Pancreas (tissue), 10 donors: ENCODE measurements around the gene EXOC8. TPM values are rescaled to one million over a fixed set of nuclear protein-coding genes. Genes with fewer than 3 reads are reported as not detected.
A peak's percentile ranks its signal among the peaks of the same experiment; 100 is the strongest.

Experiments used
- ATAC-seq, 4 donors: fragments of 200-7000 bp; cut with Tn5 transposase; one replicate each; pipeline versions ENCODE4 v1.8.0 to v1.9.1; 2020; ENCODE audit warnings: mild to moderate bottlenecking in 4 of 4, moderate library complexity in 4 of 4
- DNase-seq, 6 donors: peaks; one replicate each; pipeline ENCODE4 v3.0.0-alpha.2; 2020
- FAIRE-seq: peaks from 2 replicates; lab custom pipeline; 2012; peaks lifted over from hg19 to GRCh38; lab: Jason Lieb, UNC
- H3K27ac ChIP-seq, 4 donors: fragments of 200-600 bp; sonication (generic); 1 replicate in 3 of 4; 2 replicates in 1 of 4; pipeline versions ENCODE4 v1.5.0 to v1.8.0; 2020
- H3K27me3 ChIP-seq, 4 donors: fragments of 200-600 bp; one replicate each; pipeline ENCODE4 v1.8.0; 2021
- H3K36me3 ChIP-seq, 3 donors: fragments of 200-600 bp; sonication (generic) in 1 of 3; one replicate each; pipeline versions ENCODE4 v1.5.0 to v1.8.0; 2020 to 2021
- H3K4me1 ChIP-seq, 3 donors: fragments of 200-600 bp; one replicate each; pipeline ENCODE4 v1.8.0; 2021
- H3K4me3 ChIP-seq, 4 donors: fragments of 200-600 bp; sonication (generic) in 2 of 4; one replicate each; pipeline versions ENCODE4 v1.5.0 to v1.8.0; 2020 to 2021
- H3K9me3 ChIP-seq, 4 donors: fragments of 200-600 bp; one replicate each; pipeline ENCODE4 v1.8.0; 2021
- CTCF ChIP-seq, 4 donors: fragments of 200-600 bp; sonication (generic) in 3 of 4; IDR thresholded peaks; one replicate each; pipeline versions ENCODE4 v1.5.0 to v1.8.0; 2021; ENCODE audit warnings: antibody characterized with exemption in 4 of 4
- WGBS, 2 donors: extraction: QIAGEN DNeasy Blood & Tissue Kit; methylation state at CpG; one replicate each; pipeline ENCODE4 v1.1.7; 2013; 5-methylcytosine and 5-hydroxymethylcytosine counted together
- intact Hi-C, 3 donors: fragments of 100-400 bp; cut with DNase I; formaldehyde crosslinking; loops; one replicate each; pipeline versions ENCODE4 v1.11.1 to v1.14.2; 2022
- polyA plus RNA-seq, 2 donors: library from polyadenylated mRNA; stranded (reverse); fragments of 200-250 nt; gene quantifications; one replicate each; pipeline ENCODE4 v1.2.3, GENCODE V29; 2013
- total RNA-seq, 6 donors: library from RNA; stranded (reverse); fragmentation: NEBNext Ultra II Directional in 4 of 6; extraction: Animal tissue kit (Norgen Biotek cat#: 25700) in 4 of 6; gene quantifications; one replicate each; pipeline versions ENCODE4 v1.2.1 to v1.2.4, GENCODE V29; 2021 to 2023
- donor health status: healthy with polysubstance abuse.
- donor health status: DM: no; HTN: no; CAD: no; lungs with moderate emphysema.
- donor health status: DM: no; HTN: no; CAD: no.
- donor health status: control.
- donor health status: control.
- donor health status: Bipolar disorder and iron deficiency.
- donor health status: DM: yes; HTN: yes; CAD: no.
- donor health status: DM: no; HTN: no; CAD: no.
- donor health status: DM: no; HTN: no; CAD: no.
- donor health status: DM: yes; HTN: yes; CAD: no.

EXOC8 gene
- total and polyA plus RNA-seq, 8 donors = 2.4 to 8.5 (median 6.2) TPM

GRCh38 chr1:231310391-231310934 lies 27.2 kb downstream of the EXOC8 start:
- WGBS, 2 donors = 88 to 90% methylated on average over 9 to 10 of the region's 10 CpGs
- no peak for TF ChIP-seq CTCF (IDR thresholded peaks at IDR 0.05)
- FAIRE-seq = no peak

GRCh38 chr1:231301990-231302389 lies 35.7 kb downstream of the EXOC8 start:
- no peak for TF ChIP-seq CTCF (IDR thresholded peaks at IDR 0.05)
- no peaks in the 10 kb centered on the region for H3K4me1 ChIP-seq
- H3K27me3 ChIP-seq = no peaks in the 10 kb centered on the region
- intact Hi-C loops = no loop called here
- no peaks in the 10 kb centered on the region for H3K9me3 ChIP-seq
- H3K4me3 ChIP-seq = no peak overlapping the region
- ATAC-seq = no peak
- no peaks in the 10 kb centered on the region for H3K36me3 ChIP-seq
- no peak for FAIRE-seq
- H3K27ac ChIP-seq = no peak overlapping the region
- DNase-seq = no peak
- 94% methylated on average over 3 of the region's 3 CpGs for WGBS, 2 donors

More at GRCh38 chr1:231310391-231310934, 27.2 kb downstream of the EXOC8 start:
- intact Hi-C loops = no loop called here
- Histone ChIP-seq H3K4me1 (no peaks in the 10 kb centered on the region), H3K9me3 (no peaks in the 10 kb centered on the region), H3K4me3 (no peak overlapping the region), H3K36me3 (no peaks in the 10 kb centered on the region), H3K27me3 (no peaks in the 10 kb centered on the region), H3K27ac (no peak overlapping the region)
- DNase-seq = no peak
- no peak for ATAC-seq

- intact Hi-C loops = no loop called here
- Histone ChIP-seq H3K27me3 (no peaks in the 10 kb centered on the region), H3K36me3 (no peaks in the 10 kb centered on the region), H3K4me3 (no peak overlapping the region), H3K4me1 (no peaks in the 10 kb centered on the region), H3K27ac (no peak overlapping the region), H3K9me3 (no peaks in the 10 kb centered on the region)
- FAIRE-seq = no peak
- WGBS, 2 donors = 47 to 52% methylated on average over 4 of the region's 4 CpGs
- TF ChIP-seq CTCF (IDR thresholded peaks at IDR 0.05) = no peak
- peak in 3 of 4 donors; percentile 16 to 64 (median 61) for ATAC-seq
- peak in 2 of 6 donors; percentile 6 to 35 for DNase-seq
Measured at GRCh38 chr1:231295938-231296337, 41.7 kb downstream of the EXOC8 start.

- 93 to 98% methylated on average over 6 of the region's 6 CpGs for WGBS, 2 donors
- H3K4me1 ChIP-seq = no peaks in the 10 kb centered on the region
- no peaks in the 10 kb centered on the region for H3K27me3 ChIP-seq
- no peak for DNase-seq
- H3K36me3 ChIP-seq = no peaks in the 10 kb centered on the region
- H3K4me3 ChIP-seq = no peak overlapping the region
- FAIRE-seq = no peak
- TF ChIP-seq CTCF (IDR thresholded peaks at IDR 0.05) = no peak
- H3K9me3 ChIP-seq = no peaks in the 10 kb centered on the region
- ATAC-seq = no peak
- intact Hi-C loops = no loop called here
- H3K27ac ChIP-seq = no peak overlapping the region
Measured at GRCh38 chr1:231286603-231287002, 51.0 kb downstream of the EXOC8 start.

- H3K27ac ChIP-seq = no peak overlapping the region
- no peak for FAIRE-seq
- no peak for DNase-seq
- no peaks in the 10 kb centered on the region for H3K9me3 ChIP-seq
- H3K36me3 ChIP-seq = no peaks in the 10 kb centered on the region
- intact Hi-C loops = no loop called here
- no peaks in the 10 kb centered on the region for H3K4me1 ChIP-seq
- H3K4me3 ChIP-seq = no peak overlapping the region
- no peak for ATAC-seq
- WGBS, 2 donors = 94 to 97% methylated on average over 6 of the region's 6 CpGs
- TF ChIP-seq CTCF (IDR thresholded peaks at IDR 0.05) = no peak
- no peaks in the 10 kb centered on the region for H3K27me3 ChIP-seq
Measured at GRCh38 chr1:231284441-231284840, 53.2 kb downstream of the EXOC8 start.
